Fibroblast of pulmonary artery (primary cell): Measurements from ENCODE around the gene DFFA.
"Not testable (repeated sequence)": the region's sequence is repeated elsewhere in the genome, so short reads cannot be mapped to it uniquely, and the experiment has no call there.

ENCODE experiments used
- DNase-seq: peaks from one replicate; pipeline ENCODE4 v3.0.0-alpha.2; 2010; ENCODE audit warnings: low read depth
- H3K4me3 ChIP-seq: replicated peaks from 2 replicates; pipeline ENCODE4 v1.5.1; 2011; ENCODE audit warnings: low read depth, mild to moderate bottlenecking, control low read depth, low read length, moderate library complexity
- CTCF ChIP-seq: IDR thresholded peaks from 2 replicates; pipeline ENCODE4 v1.5.1; 2011; ENCODE audit warnings: mild to moderate bottlenecking, control low read depth, low read length, inconsistent platforms; ENCODE audit errors: missing control alignments

DFFA gene

GRCh38 chr1:10457875-10458274, 14.5 kb downstream of the DFFA start:
- TF ChIP-seq CTCF, result no peak
- H3K4me3 ChIP-seq, result no peak overlapping the region
- DNase-seq, result no peak

GRCh38 chr1:10457462-10457861, 14.9 kb downstream of the DFFA start:
- not testable (repeated sequence) for DNase-seq, H3K4me3 ChIP-seq

GRCh38 chr1:10456661-10457060, 15.7 kb downstream of the DFFA start:
- no peak overlapping the region for H3K4me3 ChIP-seq
- no peak for DNase-seq
- TF ChIP-seq CTCF, result no peak

GRCh38 chr1:10456048-10456447, 16.3 kb downstream of the DFFA start:
- no peak for DNase-seq
- no peak for TF ChIP-seq CTCF

GRCh38 chr1:10451287-10451686, 21.0 kb downstream of the DFFA start:
- peak overlapping the region; percentile 2 for H3K4me3 ChIP-seq
- TF ChIP-seq CTCF, result no peak
- peak; percentile 15 for DNase-seq

More at GRCh38 chr1:10456048-10456447, 16.3 kb downstream of the DFFA start:
- H3K4me3 ChIP-seq, result no peak overlapping the region

- no peak overlapping the region for H3K4me3 ChIP-seq
- no peak for TF ChIP-seq CTCF
- DNase-seq, result no peak
Observed at GRCh38 chr1:10450836-10451235, 21.5 kb downstream of the DFFA start.

GRCh38 chr1:10450156-10450814, 22.0 kb downstream of the DFFA start:
- no peak overlapping the region for H3K4me3 ChIP-seq
- no peak for TF ChIP-seq CTCF
- no peak for DNase-seq

GRCh38 chr1:10449751-10450150, 22.6 kb downstream of the DFFA start, which contains the start of gene CORT:
Gene CORT, plus strand, starts transcription at chr1:10450031. Its CDS starts 193 bp downstream, at chr1:10450224.
- DNase-seq, result no peak
- no peak within 1 kb of the TSS for H3K4me3 ChIP-seq
- no peak for TF ChIP-seq CTCF
